IPS-18a (cell line): Measurements from ENCODE around the gene CNKSR3.

Source experiments
- H3K27ac ChIP-seq: one replicate; pipeline ENCODE4 v1.5.1; 2013; ENCODE audit warnings: low read length
- H3K27me3 ChIP-seq: one replicate; pipeline ENCODE4 v1.6.1; 2013; ENCODE audit warnings: mild to moderate bottlenecking, low read length; ENCODE audit not compliant: control insufficient read depth, insufficient read depth
- H3K36me3 ChIP-seq: one replicate; pipeline ENCODE4 v1.6.1; 2013; ENCODE audit warnings: low read depth, low read length; ENCODE audit not compliant: control insufficient read depth
- H3K4me1 ChIP-seq: one replicate; pipeline ENCODE4 v1.6.1; 2013; ENCODE audit warnings: low read depth, low read length; ENCODE audit not compliant: control insufficient read depth
- H3K4me3 ChIP-seq: one replicate; pipeline ENCODE4 v1.5.1; 2013; ENCODE audit warnings: low read length
- H3K9ac ChIP-seq: one replicate; pipeline ENCODE4 v1.6.1; 2013; ENCODE audit warnings: mild to moderate bottlenecking, low read length, moderate library complexity
- H3K9me3 ChIP-seq: one replicate; pipeline ENCODE4 v1.6.1; 2013; ENCODE audit warnings: low read depth, low read length; ENCODE audit not compliant: control insufficient read depth

CNKSR3 gene

DNA sequence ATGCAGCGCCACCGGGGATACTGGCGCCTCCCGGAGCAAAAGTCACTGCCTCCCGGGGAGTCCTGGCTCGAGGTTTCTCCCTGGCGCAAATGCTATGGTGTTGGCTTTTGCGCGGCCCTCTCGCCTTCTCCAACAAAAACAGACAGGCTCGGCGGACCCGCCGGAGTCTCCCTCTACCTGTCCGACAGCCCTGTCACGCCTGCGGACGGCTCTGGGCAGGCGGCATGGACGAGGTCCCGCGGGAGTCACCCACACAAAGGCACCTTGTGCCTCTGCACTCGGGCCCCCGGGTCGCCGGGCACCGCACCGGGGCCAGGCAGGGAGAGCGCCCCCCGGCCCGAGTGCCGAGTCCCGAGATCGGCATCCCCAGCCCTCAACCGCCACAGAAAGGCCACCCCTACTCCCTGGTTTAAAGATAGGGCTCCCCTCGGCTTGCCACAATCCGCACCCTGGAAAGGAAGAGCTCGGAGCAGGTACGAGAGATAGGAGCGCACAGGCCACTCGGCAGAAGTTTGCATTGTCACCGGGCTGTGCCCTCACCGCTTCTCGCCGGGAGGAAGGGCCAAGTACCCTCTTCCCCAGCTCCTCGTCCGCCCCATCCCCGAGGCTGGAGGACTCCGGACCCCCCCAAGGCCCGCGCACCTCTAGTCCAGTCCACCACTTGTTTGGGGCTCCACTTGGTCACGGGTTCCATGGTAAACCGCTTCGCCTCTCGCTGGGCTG, 903 bp downstream of the CNKSR3 start:
- Histone ChIP-seq H3K4me1 (peaks cover 22% of the 10 kb centered on the region), H3K27ac (no peak overlapping the region), H3K27me3 (peaks cover 26% of the 10 kb centered on the region), H3K9me3 (no peaks in the 10 kb centered on the region), H3K36me3 (no peaks in the 10 kb centered on the region), H3K9ac (peak overlapping the region; percentile 72), H3K4me3 (peak overlapping the region; percentile 93)

DNA sequence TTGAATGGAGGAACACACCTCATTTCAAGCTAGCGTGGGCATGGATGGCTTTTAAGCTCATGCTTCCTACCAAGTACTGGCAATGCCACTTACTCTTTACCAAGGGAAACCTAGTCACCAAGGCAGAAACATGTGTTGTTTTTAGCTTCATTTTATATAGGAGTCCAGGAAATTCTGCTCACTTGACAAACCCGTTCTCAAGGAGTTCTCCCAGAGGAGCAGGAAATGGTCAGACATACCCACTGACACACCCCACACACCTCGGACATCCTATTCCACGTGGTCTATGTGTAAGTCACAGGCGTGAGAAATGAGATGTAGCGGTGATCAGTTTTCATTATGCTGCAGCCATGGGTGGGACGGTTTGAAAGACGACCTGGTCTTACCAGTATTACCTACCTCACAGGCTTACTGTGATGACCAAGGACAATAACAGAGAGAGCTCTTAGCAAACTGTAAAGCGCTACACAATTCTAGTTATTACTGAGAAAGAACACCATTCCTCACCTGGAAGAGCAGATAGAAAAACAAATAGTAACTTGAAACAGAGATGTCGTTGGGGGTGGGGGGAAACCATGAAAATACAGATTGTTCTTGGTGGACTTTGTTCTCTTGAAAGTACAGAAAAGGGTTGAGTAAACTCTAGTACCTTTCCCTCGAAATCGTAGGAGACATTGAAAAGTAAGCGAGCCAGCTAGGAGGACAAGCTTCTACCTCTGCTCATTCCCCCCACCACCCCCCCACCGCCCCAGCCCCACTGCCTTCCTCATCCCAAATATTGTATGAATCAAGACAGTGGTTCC, 1.7 kb downstream of the CNKSR3 start:
- no peak overlapping the region for H3K27ac ChIP-seq
- peak overlapping the region; percentile 93 for H3K4me3 ChIP-seq
- H3K27me3 ChIP-seq = peaks cover 26% of the 10 kb centered on the region
- peaks cover 27% of the 10 kb centered on the region for H3K4me1 ChIP-seq
- H3K9me3 ChIP-seq = no peaks in the 10 kb centered on the region
- no peak overlapping the region for H3K9ac ChIP-seq
- no peaks in the 10 kb centered on the region for H3K36me3 ChIP-seq

DNA sequence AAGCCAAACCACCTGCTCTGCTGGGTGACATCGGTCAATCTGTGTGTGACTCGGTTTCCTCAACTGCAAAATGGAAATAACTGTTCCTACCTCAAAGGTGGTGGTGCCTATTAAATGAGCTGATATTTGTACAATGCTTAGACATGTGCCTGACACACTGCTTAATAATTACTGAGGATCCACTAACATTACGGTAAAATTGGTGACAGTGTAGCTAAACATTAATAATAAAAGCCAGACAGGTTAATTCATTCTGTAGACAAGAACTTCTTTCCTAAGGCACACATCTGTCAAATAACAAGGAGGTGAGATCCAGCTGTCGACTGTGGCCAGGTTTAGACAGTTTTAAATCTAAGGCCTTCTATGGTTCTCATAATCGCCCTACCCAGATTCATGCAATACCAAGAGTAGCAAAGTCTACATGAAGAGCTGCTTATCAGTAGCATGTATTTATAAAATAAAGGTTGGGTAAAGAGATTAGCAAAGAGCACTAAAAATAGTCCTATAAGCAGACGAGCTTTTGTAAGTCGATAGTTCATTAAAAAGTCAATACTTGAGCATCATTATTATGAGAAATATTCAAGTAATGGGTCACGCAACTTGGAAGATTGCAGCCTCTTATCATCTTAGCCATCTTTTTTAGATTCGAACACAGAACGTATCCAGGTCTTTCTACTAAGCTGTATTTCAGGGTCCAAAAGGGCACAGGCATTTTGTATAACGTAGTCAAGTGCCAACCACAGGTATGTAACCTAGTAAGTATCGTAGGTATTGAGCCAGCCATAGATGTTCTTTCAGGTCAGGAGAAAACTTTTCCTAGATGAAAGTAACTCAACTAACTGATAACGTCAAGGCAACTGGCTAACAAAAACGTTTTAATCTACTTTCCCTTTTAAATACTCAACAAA, 3.2 kb downstream of the CNKSR3 start:
- peaks cover 22% of the 10 kb centered on the region for H3K4me1 ChIP-seq
- no peak overlapping the region for H3K4me3 ChIP-seq
- no peak overlapping the region for H3K9ac ChIP-seq
- H3K9me3 ChIP-seq = no peaks in the 10 kb centered on the region
- no peak overlapping the region for H3K27ac ChIP-seq
- peaks cover 26% of the 10 kb centered on the region for H3K27me3 ChIP-seq
- H3K36me3 ChIP-seq = no peaks in the 10 kb centered on the region

DNA sequence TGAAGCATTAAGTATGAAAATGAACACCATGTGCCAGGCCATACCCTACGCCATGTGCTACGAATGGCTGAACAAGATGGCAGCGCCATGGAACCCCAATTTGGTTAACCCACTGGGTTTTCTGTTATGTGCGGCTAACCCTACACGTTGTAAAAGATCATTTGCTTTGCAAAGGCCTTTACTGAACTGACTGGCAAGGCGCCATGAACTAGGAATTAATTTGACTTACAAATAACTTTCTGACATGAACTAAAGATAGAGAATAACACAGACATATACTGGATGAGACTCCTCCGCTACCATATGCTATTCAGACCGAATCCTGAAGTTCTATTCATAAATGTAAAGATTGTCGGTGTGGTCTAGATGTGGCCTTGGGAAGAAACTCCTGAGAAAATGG, 3.9 kb downstream of the CNKSR3 start:
- Histone ChIP-seq H3K4me1 (peaks cover 16% of the 10 kb centered on the region), H3K4me3 (no peak overlapping the region), H3K9me3 (no peaks in the 10 kb centered on the region), H3K27me3 (peaks cover 26% of the 10 kb centered on the region), H3K27ac (no peak overlapping the region), H3K36me3 (no peaks in the 10 kb centered on the region), H3K9ac (no peak overlapping the region)

DNA sequence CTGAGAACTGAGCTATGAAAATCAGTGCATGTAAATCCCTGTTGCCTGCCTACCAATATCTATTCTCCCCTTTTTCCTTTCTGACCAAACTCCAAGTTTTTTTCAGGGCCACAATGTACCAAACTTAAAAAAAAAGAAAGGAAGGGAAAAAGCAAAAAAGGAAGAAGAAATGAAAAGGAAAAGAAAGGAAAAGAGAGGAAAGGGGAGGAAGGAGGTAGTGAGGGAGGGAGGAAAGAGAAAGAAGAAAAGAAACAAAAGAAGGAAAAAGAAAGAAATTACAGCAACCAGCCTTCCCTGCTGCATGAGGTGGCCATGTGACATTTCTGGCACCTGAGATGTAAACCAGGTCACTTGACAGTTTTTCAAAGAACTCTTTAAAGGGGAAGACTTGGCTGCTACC, 4.4 kb downstream of the CNKSR3 start:
- peaks cover 26% of the 10 kb centered on the region for H3K27me3 ChIP-seq
- no peak overlapping the region for H3K4me3 ChIP-seq
- H3K9ac ChIP-seq = no peak overlapping the region
- no peak overlapping the region for H3K27ac ChIP-seq
- no peaks in the 10 kb centered on the region for H3K9me3 ChIP-seq
- H3K4me1 ChIP-seq = peaks cover 13% of the 10 kb centered on the region
- H3K36me3 ChIP-seq = no peaks in the 10 kb centered on the region

DNA sequence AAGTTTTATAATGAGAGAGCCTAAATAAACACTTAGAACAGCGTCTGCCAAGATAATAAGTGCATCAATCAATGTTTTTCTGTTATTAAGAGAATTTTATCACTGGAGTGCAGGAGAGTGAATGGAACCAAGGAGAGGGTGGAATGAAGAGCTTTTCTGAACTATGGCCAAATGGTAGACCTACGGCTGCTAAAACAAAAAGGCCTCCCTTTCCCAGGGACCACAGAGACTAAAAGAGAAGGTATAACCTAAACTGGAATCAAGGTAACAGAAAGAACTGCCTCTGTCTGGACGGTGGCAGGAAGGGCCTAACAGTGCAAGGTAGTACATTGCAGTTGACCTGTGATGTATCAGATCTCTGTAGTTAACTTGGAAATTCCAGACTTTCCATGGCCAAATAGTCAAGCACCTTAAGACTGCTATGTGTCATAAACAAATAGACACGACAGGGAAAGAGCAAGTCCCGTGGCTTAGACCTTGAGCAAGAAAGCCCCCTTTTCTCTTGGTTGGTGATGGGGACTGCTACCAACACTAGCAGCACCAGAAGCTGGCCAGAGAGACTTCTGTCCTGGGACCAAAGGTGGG, 5.5 kb downstream of the CNKSR3 start:
- no peak overlapping the region for H3K27ac ChIP-seq
- H3K9me3 ChIP-seq = no peaks in the 10 kb centered on the region
- H3K27me3 ChIP-seq = peaks cover 26% of the 10 kb centered on the region
- H3K4me3 ChIP-seq = no peak overlapping the region
- no peak overlapping the region for H3K9ac ChIP-seq
- H3K4me1 ChIP-seq = peaks cover 17% of the 10 kb centered on the region
- H3K36me3 ChIP-seq = no peaks in the 10 kb centered on the region

DNA sequence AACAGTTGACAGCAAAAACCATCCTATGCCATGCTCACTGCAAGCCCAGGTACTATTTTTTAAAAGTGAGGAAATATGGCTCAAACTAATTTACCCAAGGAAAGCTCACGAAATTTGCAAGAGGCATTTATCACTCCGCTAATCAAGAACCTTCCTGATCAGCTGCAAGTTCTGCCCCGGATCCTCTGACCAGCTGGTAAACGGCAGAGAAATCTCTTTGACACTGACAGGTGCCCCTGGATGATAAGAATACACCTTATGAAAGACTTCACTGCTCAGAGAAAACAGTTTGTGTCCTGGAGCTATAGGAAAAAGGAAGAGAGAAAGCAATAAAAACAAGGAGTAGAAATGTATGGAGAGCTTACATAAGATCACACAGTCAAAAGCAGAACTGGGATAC, 6.4 kb downstream of the CNKSR3 start:
- Histone ChIP-seq H3K9me3 (no peaks in the 10 kb centered on the region), H3K27me3 (peaks cover 26% of the 10 kb centered on the region), H3K4me1 (peaks cover 23% of the 10 kb centered on the region), H3K36me3 (no peaks in the 10 kb centered on the region), H3K9ac (no peak overlapping the region), H3K27ac (no peak overlapping the region), H3K4me3 (no peak overlapping the region)

DNA sequence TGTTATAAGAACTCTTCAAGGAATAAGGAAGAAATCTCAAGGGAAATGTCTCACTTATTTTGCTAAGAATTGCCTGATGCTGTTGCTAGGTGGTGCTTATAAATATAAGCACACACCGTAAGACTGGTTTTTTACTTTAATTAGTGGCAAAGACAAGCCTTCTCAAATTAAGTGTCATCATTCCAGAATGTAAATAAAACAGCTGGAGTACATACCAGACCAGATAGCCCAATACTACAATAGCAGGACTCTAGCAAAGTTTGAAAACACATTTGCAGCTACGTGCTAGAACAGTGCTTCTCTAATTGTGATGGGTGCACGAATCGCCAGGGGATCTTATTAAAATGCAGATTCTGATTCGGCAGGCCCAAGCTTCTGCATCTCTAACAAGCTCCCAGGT, 6.8 kb downstream of the CNKSR3 start:
- H3K27me3 ChIP-seq = peaks cover 21% of the 10 kb centered on the region
- H3K9me3 ChIP-seq = no peaks in the 10 kb centered on the region
- no peak overlapping the region for H3K27ac ChIP-seq
- no peak overlapping the region for H3K4me3 ChIP-seq
- H3K36me3 ChIP-seq = no peaks in the 10 kb centered on the region
- peaks cover 24% of the 10 kb centered on the region for H3K4me1 ChIP-seq
- no peak overlapping the region for H3K9ac ChIP-seq

DNA sequence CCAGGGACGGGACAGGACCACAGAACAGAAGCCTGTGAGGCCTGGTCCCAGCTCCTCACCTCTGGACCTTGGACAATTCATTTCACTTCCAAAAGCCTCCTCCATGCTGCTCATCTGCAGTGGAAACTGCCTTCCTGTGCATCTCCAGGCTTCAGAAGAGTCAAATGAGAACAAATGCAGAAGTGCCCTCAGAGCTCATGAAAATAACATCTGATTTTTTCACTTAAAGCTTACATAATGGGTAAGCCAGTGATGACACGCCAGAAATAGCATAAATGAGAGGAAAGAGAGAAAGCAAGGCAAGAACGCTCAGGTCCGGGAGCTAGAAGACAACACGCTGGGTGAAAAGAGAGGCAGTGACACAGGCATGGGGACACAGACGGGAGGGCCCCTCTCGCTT, 7.9 kb downstream of the CNKSR3 start:
- Histone ChIP-seq H3K4me3 (no peak overlapping the region), H3K9ac (no peak overlapping the region), H3K4me1 (peaks cover 22% of the 10 kb centered on the region), H3K36me3 (no peaks in the 10 kb centered on the region), H3K27ac (no peak overlapping the region), H3K9me3 (no peaks in the 10 kb centered on the region), H3K27me3 (peaks cover 10% of the 10 kb centered on the region)

DNA sequence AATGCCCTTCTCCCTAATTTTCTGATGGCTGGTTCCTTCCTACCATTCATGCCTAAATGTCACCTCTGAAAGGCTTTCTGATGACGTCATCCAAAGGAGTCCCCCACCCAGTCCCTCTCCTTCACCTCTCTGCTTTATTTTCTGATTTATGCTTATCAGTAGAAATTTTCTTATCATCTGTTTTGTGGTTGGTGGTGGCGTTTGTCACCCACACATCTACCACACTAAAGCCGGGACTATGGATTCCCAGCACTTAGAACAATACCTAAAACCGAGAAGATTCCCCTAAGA, 9.0 kb downstream of the CNKSR3 start:
- Histone ChIP-seq H3K9ac (no peak overlapping the region), H3K27ac (no peak overlapping the region), H3K4me3 (no peak overlapping the region), H3K27me3 (peaks cover under 1% of the 10 kb centered on the region), H3K36me3 (no peaks in the 10 kb centered on the region), H3K9me3 (no peaks in the 10 kb centered on the region), H3K4me1 (peaks cover 22% of the 10 kb centered on the region)
